OCI-LY7 (cell line): ENCODE measurements around the gene ARL8B. TPM values are rescaled to one million over a fixed set of nuclear protein-coding genes. Genes with fewer than 3 reads are reported as not detected.
"Not testable (repeated sequence)": the region's sequence is repeated elsewhere in the genome, so short reads cannot be mapped to it uniquely, and the experiment has no call there.

Experiments used
- BruUV-seq: library from RNA; stranded (reverse); fragments of 400-500 nt; replicated peaks from 2 replicates; lab custom pipeline; 2021; lab: Mats Ljungman, UMichigan
- CTCF ChIA-PET: fragments of 300-600 bp; sonication (Branson Sonifier 250); formaldehyde crosslinking; loops from one replicate; lab custom pipeline; 2022; ENCODE audit warnings: antibody characterized with exemption; ENCODE audit not compliant: unreplicated experiment; lab: Charles Lee
- POLR2A ChIA-PET: fragments of 300-600 bp; sonication (Branson Sonifier 250); formaldehyde crosslinking; loops from one replicate; lab custom pipeline; 2022; ENCODE audit warnings: antibody characterized with exemption; lab: Charles Lee
- DNase-seq: peaks from one replicate; pipeline ENCODE4 v3.0.0-alpha.2; 2015; ENCODE audit warnings: low spot score
- H2AFZ ChIP-seq: fragments of 200-600 bp; sonication (generic), shearing (Covaris generic); 2 replicates; pipeline ENCODE4 v1.6.1; 2014; ENCODE audit warnings: mild to moderate bottlenecking, antibody characterized with exemption, low read length, moderate library complexity
- H3K27ac ChIP-seq: fragments of 200-600 bp; sonication (generic); 2 replicates; pipeline ENCODE4 v1.5.1; 2014; ENCODE audit warnings: mixed run types, low read depth, mild to moderate bottlenecking, moderate library complexity, low read length, inconsistent platforms; ENCODE audit not compliant: poor library complexity, severe bottlenecking
- H3K36me3 ChIP-seq: fragments of 200-600 bp; sonication (generic); 2 replicates; pipeline ENCODE4 v1.6.1; 2014; ENCODE audit warnings: mild to moderate bottlenecking, antibody characterized with exemption, low read length, moderate library complexity, mixed read lengths; ENCODE audit not compliant: insufficient read depth
- H3K4me1 ChIP-seq: fragments of 200-600 bp; sonication (generic); 2 replicates; pipeline ENCODE4 v1.5.1; 2014; ENCODE audit warnings: mild to moderate bottlenecking, low read length; ENCODE audit not compliant: insufficient read depth, poor library complexity, severe bottlenecking
- H3K4me2 ChIP-seq: fragments of 200-600 bp; sonication (generic); 2 replicates; pipeline ENCODE4 v1.6.1; 2014; ENCODE audit warnings: mild to moderate bottlenecking, low read length
- H3K4me3 ChIP-seq: fragments of 200-600 bp; sonication (generic); 2 replicates; pipeline ENCODE4 v1.5.1; 2014; ENCODE audit warnings: mild to moderate bottlenecking, low read depth, low read length; ENCODE audit not compliant: poor library complexity, severe bottlenecking
- H3K79me2 ChIP-seq: fragments of 200-600 bp; sonication (generic); 2 replicates; pipeline ENCODE4 v1.6.1; 2016; ENCODE audit warnings: low read depth, mild to moderate bottlenecking, low read length, moderate library complexity, mixed read lengths; ENCODE audit not compliant: insufficient read depth
- H3K9me2 ChIP-seq: fragments of 200-600 bp; sonication (generic); 2 replicates; pipeline ENCODE4 v1.6.1; 2016; ENCODE audit warnings: mild to moderate bottlenecking, low read length, mixed read lengths; ENCODE audit not compliant: insufficient read depth
- H3K9me3 ChIP-seq: fragments of 200-600 bp; sonication (generic); 2 replicates; pipeline ENCODE4 v1.6.1; 2014; ENCODE audit warnings: mild to moderate bottlenecking, mixed run types, low read length, mixed read lengths
- H4K20me1 ChIP-seq: fragments of 200-600 bp; sonication (generic); 2 replicates; pipeline ENCODE4 v1.6.1; 2014; ENCODE audit warnings: mild to moderate bottlenecking, antibody characterized with exemption, low read length, moderate library complexity, mixed read lengths; ENCODE audit not compliant: insufficient read depth
- CTCF ChIP-seq: fragments of 200-600 bp; sonication (generic); conservative IDR thresholded peaks from 2 replicates; pipeline ENCODE4 v1.5.1; 2014; ENCODE audit warnings: mild to moderate bottlenecking, antibody characterized with exemption, low read length, moderate library complexity, mixed read lengths
- EZH2phosphoT487 ChIP-seq: fragments of 200-600 bp; sonication (generic); IDR thresholded peaks from 2 replicates; pipeline ENCODE4 v1.6.1; 2018; ENCODE audit warnings: low read depth, borderline replicate concordance, mild to moderate bottlenecking, mixed run types, antibody characterized with exemption, low read length, moderate library complexity, mixed read lengths
- intact Hi-C: fragments of 100-400 bp; cut with micrococcal nuclease; formaldehyde crosslinking; loops from one replicate; pipeline ENCODE4 v1.10.0; 2022; ENCODE audit not compliant: unreplicated experiment
- total RNA-seq, 2 experiments: library from RNA; depleted of rRNA in 1 of 2; stranded (reverse); fragments of >200 nt in 1 of 2; shearing (Covaris generic) in 1 of 2; gene quantifications; 2 replicates each; pipeline ENCODE4 v1.2.3, GENCODE V29; 2014 to 2022

Gene ARL8B
- total RNA-seq, 2 experiments from 2014 or later = 27.1 to 60.4 TPM

GRCh38 chr3:5169807-5170206 is 47.7 kb downstream of the ARL8B start:
- intact Hi-C loops = no loop called here
- POLR2A ChIA-PET = interaction anchor here (1.9 to 4.7 kb wide), 2 partner anchors 8 to 16 kb away, joined by 7 to 23 read pairs; no protein-coding TSS in a partner anchor
- Histone ChIP-seq H3K79me2 (peaks cover 68% of the 10 kb centered on the region), H3K9me2 (no peaks in the 10 kb centered on the region), H3K27ac (no peak overlapping the region), H3K4me1 (peaks cover 47% of the 10 kb centered on the region), H3K4me3 (no peak overlapping the region), H4K20me1 (no peaks in the 10 kb centered on the region), H2AFZ (no peak overlapping the region), H3K4me2 (peak overlapping the region; percentile 48; the same call in 1 of the 2 replicates), H3K9me3 (peaks cover 6% of the 10 kb centered on the region; the same call in 1 of the 2 replicates), H3K36me3 (peaks cover 53% of the 10 kb centered on the region)
- no peak for DNase-seq
- CTCF ChIA-PET = no interaction called here
- TF ChIP-seq EZH2phosphoT487 = no peak
- TF ChIP-seq CTCF = no peak
- BruUV-seq = no TSS peak

- peaks cover 45% of the 10 kb centered on the region for H3K4me1 ChIP-seq
- H3K27ac ChIP-seq = no peak overlapping the region
- H2AFZ ChIP-seq = no peak overlapping the region
- no peaks in the 10 kb centered on the region for H3K9me2 ChIP-seq
- TF ChIP-seq CTCF (no peak), EZH2phosphoT487 (no peak)
- no peak overlapping the region for H3K4me2 ChIP-seq
- no peak for DNase-seq
- H3K79me2 ChIP-seq = peaks cover 63% of the 10 kb centered on the region
- peaks cover 59% of the 10 kb centered on the region for H3K36me3 ChIP-seq
- ChIA-PET CTCF (no interaction called here), POLR2A (interaction anchor here (1.5 to 2.5 kb wide), 4 partner anchors 10 to 28 kb away, joined by 8 to 24 read pairs (median 13); no protein-coding TSS in a partner anchor)
- intact Hi-C loops = no loop called here
- H3K9me3 ChIP-seq = no peaks in the 10 kb centered on the region
- no TSS peak for BruUV-seq
- no peaks in the 10 kb centered on the region for H4K20me1 ChIP-seq
- H3K4me3 ChIP-seq = no peak overlapping the region
Measured at GRCh38 chr3:5170975-5171374, 48.9 kb downstream of the ARL8B start.

- Histone ChIP-seq H4K20me1 (no peaks in the 10 kb centered on the region), H3K4me1 (peaks cover 45% of the 10 kb centered on the region), H3K4me2 (no peak overlapping the region), H3K27ac (no peak overlapping the region), H3K9me3 (no peaks in the 10 kb centered on the region), H2AFZ (no peak overlapping the region), H3K79me2 (peaks cover 57% of the 10 kb centered on the region), H3K4me3 (no peak overlapping the region), H3K36me3 (peaks cover 63% of the 10 kb centered on the region), H3K9me2 (no peaks in the 10 kb centered on the region)
- TF ChIP-seq CTCF = no peak
- POLR2A ChIA-PET = interaction anchor here (0.6 to 2.5 kb wide), 8 partner anchors 10 to 28 kb away, joined by 3 to 24 read pairs (median 6); no protein-coding TSS in a partner anchor
- CTCF ChIA-PET = no interaction called here
- no TSS peak for BruUV-seq
- intact Hi-C loops = no loop called here
- no peak for DNase-seq
Measured at GRCh38 chr3:5172018-5172417, 49.9 kb downstream of the ARL8B start.

GRCh38 chr3:5179036-5179435 is 56.9 kb downstream of the ARL8B start:
- Histone ChIP-seq H3K4me3 (peak overlapping the region; percentile 41), H3K4me1 (peaks cover 85% of the 10 kb centered on the region), H3K27ac (peak overlapping the region; percentile 98), H3K4me2 (peak overlapping the region; percentile 82), H3K36me3 (peaks cover 68% of the 10 kb centered on the region), H3K79me2 (peaks cover 69% of the 10 kb centered on the region; the same call in 1 of the 2 replicates)
- CTCF ChIA-PET, H2AFZ ChIP-seq, DNase-seq, BruUV-seq, H3K9me3 ChIP-seq, H3K9me2 ChIP-seq, H4K20me1 ChIP-seq, intact Hi-C loops: not testable (repeated sequence)
- POLR2A ChIA-PET = interaction anchor here (1.3 to 13.5 kb wide), 5 partner anchors 8 to 41 kb away, joined by 4 to 444 read pairs (median 7); partner anchors contain the start of gene EDEM1
